K562 (cell line): ENCODE results near the gene NSMCE1. TPM values are rescaled to one million over a fixed set of nuclear protein-coding genes. Genes with fewer than 3 reads are reported as not detected.

ENCODE experiments used
- CEBPB ChIP-seq: fragments of 450-650 bp; IDR thresholded peaks from 2 replicates; pipeline ENCODE4 v1.6.1; 2016; ENCODE audit warnings: missing genetic modification characterization, missing compliant biosample characterization
- MEF2A ChIP-seq: IDR thresholded peaks from 2 replicates; pipeline ENCODE4 v1.6.1; 2011; ENCODE audit warnings: low read depth, mild to moderate bottlenecking, low read length, moderate library complexity; ENCODE audit not compliant: control insufficient read depth
- PML ChIP-seq: IDR thresholded peaks from 2 replicates; pipeline ENCODE4 v1.6.1; 2012; ENCODE audit warnings: low read length, inconsistent platforms
- SMAD1 ChIP-seq: fragments of 150-350 bp; IDR thresholded peaks from 2 replicates; pipeline ENCODE4 v1.6.1; 2014; ENCODE audit warnings: low read length, low read depth; ENCODE audit not compliant: partially characterized antibody
- SMARCE1 ChIP-seq: fragments of 450-650 bp; IDR thresholded peaks from 2 replicates; pipeline ENCODE4 v1.7.1; 2016; ENCODE audit warnings: mild to moderate bottlenecking
- TCFL5 ChIP-seq: fragments of 250-450 bp; sonication (Bioruptor Pico); conservative IDR thresholded peaks from 2 replicates; pipeline ENCODE4 v1.6.1; 2021; ENCODE audit warnings: mild to moderate bottlenecking, moderate library complexity, matching md5 sums
- TOE1 ChIP-seq, 2 experiments: fragments of 450-650 bp in 1 of 2; sonication (generic) in 1 of 2; formaldehyde crosslinking in 1 of 2; IDR thresholded peaks; 2 replicates each; pipeline versions ENCODE4 v1.7.1 to v1.8.0; 2016 to 2022; ENCODE audit warnings: borderline replicate concordance in 2 of 2, mild to moderate bottlenecking in 2 of 2, antibody characterized with exemption in 1 of 2, inconsistent platforms in 1 of 2, low read depth in 1 of 2, missing genetic modification reagents in 1 of 2, moderate library complexity in 1 of 2
- polyA plus RNA-seq, 8 experiments: library from polyadenylated mRNA; depleted of rRNA in 4 of 8; stranded (reverse) in 5 of 8; unstranded in 3 of 8; fragments of >200 nt; fragmentation: Nextera tagmentation in 2 of 8; fragmentation: Illumina TruSeq in 1 of 8; extraction: Ambion mirVana in 2 of 8; extraction: Trizol in 1 of 8; gene quantifications; 2 replicates each; pipeline versions ENCODE4 v1.2.1 to v1.2.3, GENCODE V29; 2011 to 2014; ENCODE audit warnings: inconsistent platforms in 1 of 8, missing spikeins in 1 of 8
- total RNA-seq, 7 experiments: library from RNA; depleted of rRNA in 6 of 7; stranded (reverse); fragments of >200 nt in 6 of 7; fragmentation: Illumina TruSeq in 2 of 7; extraction: Trizol in 2 of 7; gene quantifications; 2 replicates each; pipeline versions ENCODE4 v1.2.1 to v1.2.3, GENCODE V29; 2011 to 2021; ENCODE audit warnings: low replicate concordance in 1 of 7
- TF ChIP-seq, protein P1 (sequence below): fragments of 450-650 bp; IDR thresholded peaks from 2 replicates; pipeline ENCODE4 v1.6.1; 2014; ENCODE audit warnings: low read depth, mild to moderate bottlenecking, moderate library complexity, borderline replicate concordance
- TF ChIP-seq, protein P2 (sequence below): fragments of 450-650 bp; IDR thresholded peaks from 2 replicates; pipeline ENCODE4 v1.6.1; 2016; ENCODE audit warnings: low read depth
- TF ChIP-seq, protein P3 (sequence below): sonication (generic); formaldehyde crosslinking; IDR thresholded peaks from 2 replicates; pipeline ENCODE4 v1.8.0; 2022; ENCODE audit warnings: missing genetic modification reagents, mild to moderate bottlenecking, moderate library complexity, borderline replicate concordance
- TF ChIP-seq, protein P4 (sequence below): fragments of 450-650 bp; IDR thresholded peaks from 2 replicates; pipeline ENCODE4 v1.6.1; 2017; ENCODE audit warnings: antibody characterized with exemption

The NSMCE1 gene
- total and polyA plus RNA-seq, 9 of the 15 experiments (the other 6 are each of a cell fraction or from before 2014, with no cell fraction given): 52.1 to 163 (median 61.5) TPM

DNA sequence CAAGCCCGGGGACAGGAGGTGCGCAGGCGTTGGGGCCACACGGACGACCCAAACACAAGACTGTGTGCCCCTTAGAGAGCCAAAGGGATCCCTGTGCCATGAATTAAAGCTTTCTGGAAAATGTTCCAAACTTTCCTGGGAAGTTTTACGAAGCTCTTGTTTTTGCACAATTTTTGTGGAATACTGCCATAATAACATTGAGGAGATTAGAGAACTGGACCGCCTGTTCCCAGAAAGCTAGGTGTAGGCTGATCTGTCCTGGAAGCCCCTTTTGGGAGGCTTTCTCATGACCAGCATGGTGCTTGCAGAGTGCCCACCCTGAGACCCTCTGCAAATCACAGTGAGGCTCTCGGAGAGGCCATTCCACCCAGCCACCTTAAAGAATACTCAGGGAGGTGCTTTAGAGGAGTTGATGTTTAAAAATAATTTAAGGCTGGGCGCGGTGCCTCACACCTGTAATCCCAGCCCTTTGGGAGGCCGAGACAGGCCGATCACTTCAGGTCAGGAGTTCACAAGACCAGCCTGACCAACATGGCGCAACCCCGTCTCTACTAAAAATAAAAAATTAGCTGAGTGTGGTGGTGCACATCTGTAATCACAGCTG, 64.2 kb downstream of the NSMCE1 start (continued):
- TF ChIP-seq, protein P1, sequence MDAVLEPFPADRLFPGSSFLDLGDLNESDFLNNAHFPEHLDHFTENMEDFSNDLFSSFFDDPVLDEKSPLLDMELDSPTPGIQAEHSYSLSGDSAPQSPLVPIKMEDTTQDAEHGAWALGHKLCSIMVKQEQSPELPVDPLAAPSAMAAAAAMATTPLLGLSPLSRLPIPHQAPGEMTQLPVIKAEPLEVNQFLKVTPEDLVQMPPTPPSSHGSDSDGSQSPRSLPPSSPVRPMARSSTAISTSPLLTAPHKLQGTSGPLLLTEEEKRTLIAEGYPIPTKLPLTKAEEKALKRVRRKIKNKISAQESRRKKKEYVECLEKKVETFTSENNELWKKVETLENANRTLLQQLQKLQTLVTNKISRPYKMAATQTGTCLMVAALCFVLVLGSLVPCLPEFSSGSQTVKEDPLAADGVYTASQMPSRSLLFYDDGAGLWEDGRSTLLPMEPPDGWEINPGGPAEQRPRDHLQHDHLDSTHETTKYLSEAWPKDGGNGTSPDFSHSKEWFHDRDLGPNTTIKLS: no peak
- TF ChIP-seq CEBPB (0 out of 2 replicates have a peak, but pooled peaks have one; percentile 14), MEF2A (no peak), PML (0 out of 2 replicates have a peak, but pooled peaks have one; percentile 6), SMARCE1 (0 out of 2 replicates have a peak, but pooled peaks have one; percentile 42), TOE1 (IDR thresholded peaks at IDR 0.05; ENCODE audit: borderline replicate concordance) (0 out of 2 replicates have a peak, but pooled peaks have one; percentile 54), TOE1 (CRISPR knock-in tag; IDR thresholded peaks at IDR 0.05; ENCODE audit: borderline replicate concordance, low read depth) (no peak), SMAD1 (no peak), TCFL5 (CRISPR knock-in tag) (no peak)
- TF ChIP-seq, protein P2, sequence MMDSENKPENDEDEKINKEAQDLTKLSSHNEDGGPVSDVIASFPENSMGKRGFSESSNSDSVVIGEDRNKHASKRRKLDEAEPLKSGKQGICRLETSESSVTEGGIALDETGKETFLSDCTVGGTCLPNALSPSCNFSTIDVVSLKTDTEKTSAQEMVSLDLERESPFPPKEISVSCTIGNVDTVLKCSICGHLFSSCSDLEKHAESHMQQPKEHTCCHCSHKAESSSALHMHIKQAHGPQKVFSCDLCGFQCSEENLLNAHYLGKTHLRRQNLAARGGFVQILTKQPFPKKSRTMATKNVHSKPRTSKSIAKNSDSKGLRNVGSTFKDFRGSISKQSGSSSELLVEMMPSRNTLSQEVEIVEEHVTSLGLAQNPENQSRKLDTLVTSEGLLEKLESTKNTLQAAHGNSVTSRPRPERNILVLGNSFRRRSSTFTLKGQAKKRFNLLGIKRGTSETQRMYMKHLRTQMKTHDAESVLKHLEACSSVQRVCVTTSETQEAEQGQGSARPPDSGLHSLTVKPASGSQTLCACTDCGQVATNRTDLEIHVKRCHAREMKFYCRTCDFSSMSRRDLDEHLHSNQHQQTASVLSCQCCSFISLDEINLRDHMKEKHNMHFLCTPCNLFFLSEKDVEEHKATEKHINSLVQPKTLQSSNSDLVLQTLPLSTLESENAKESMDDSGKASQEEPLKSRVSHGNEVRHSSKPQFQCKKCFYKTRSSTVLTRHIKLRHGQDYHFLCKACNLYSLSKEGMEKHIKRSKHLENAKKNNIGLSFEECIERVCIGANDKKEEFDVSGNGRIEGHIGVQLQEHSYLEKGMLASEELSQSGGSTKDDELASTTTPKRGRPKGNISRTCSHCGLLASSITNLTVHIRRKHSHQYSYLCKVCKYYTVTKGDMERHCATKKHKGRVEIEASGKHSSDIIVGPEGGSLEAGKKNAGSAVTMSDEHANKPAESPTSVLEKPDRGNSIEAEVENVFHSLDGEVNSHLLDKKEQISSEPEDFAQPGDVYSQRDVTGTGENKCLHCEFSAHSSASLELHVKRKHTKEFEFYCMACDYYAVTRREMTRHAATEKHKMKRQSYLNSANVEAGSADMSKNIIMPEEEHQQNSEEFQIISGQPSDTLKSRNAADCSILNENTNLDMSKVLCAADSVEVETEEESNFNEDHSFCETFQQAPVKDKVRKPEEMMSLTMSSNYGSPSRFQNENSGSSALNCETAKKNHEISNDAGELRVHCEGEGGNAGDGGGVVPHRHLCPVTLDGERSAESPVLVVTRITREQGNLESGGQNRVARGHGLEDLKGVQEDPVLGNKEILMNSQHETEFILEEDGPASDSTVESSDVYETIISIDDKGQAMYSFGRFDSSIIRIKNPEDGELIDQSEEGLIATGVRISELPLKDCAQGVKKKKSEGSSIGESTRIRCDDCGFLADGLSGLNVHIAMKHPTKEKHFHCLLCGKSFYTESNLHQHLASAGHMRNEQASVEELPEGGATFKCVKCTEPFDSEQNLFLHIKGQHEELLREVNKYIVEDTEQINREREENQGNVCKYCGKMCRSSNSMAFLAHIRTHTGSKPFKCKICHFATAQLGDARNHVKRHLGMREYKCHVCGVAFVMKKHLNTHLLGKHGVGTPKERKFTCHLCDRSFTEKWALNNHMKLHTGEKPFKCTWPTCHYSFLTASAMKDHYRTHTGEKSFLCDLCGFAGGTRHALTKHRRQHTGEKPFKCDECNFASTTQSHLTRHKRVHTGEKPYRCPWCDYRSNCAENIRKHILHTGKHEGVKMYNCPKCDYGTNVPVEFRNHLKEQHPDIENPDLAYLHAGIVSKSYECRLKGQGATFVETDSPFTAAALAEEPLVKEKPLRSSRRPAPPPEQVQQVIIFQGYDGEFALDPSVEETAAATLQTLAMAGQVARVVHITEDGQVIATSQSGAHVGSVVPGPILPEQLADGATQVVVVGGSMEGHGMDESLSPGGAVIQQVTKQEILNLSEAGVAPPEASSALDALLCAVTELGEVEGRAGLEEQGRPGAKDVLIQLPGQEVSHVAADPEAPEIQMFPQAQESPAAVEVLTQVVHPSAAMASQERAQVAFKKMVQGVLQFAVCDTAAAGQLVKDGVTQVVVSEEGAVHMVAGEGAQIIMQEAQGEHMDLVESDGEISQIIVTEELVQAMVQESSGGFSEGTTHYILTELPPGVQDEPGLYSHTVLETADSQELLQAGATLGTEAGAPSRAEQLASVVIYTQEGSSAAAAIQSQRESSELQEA: no peak
- TF ChIP-seq, protein P3, sequence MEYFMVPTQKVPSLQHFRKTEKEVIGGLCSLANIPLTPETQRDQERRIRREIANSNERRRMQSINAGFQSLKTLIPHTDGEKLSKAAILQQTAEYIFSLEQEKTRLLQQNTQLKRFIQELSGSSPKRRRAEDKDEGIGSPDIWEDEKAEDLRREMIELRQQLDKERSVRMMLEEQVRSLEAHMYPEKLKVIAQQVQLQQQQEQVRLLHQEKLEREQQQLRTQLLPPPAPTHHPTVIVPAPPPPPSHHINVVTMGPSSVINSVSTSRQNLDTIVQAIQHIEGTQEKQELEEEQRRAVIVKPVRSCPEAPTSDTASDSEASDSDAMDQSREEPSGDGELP (CRISPR knock-in tag): no peak
- TF ChIP-seq, protein P4, sequence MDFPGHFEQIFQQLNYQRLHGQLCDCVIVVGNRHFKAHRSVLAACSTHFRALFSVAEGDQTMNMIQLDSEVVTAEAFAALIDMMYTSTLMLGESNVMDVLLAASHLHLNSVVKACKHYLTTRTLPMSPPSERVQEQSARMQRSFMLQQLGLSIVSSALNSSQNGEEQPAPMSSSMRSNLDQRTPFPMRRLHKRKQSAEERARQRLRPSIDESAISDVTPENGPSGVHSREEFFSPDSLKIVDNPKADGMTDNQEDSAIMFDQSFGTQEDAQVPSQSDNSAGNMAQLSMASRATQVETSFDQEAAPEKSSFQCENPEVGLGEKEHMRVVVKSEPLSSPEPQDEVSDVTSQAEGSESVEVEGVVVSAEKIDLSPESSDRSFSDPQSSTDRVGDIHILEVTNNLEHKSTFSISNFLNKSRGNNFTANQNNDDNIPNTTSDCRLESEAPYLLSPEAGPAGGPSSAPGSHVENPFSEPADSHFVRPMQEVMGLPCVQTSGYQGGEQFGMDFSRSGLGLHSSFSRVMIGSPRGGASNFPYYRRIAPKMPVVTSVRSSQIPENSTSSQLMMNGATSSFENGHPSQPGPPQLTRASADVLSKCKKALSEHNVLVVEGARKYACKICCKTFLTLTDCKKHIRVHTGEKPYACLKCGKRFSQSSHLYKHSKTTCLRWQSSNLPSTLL: no peak
- TF ChIP-seq, all 486 proteins: peak for 9
